ENCODE results near the gene ATRIP. TPM values are rescaled to one million over a fixed set of nuclear protein-coding genes. Genes with fewer than 3 reads are reported as not detected.

The ATRIP gene
- total and polyA plus RNA-seq, 2 donors from 2014 or later: 5.4 to 6.7 TPM

DNA sequence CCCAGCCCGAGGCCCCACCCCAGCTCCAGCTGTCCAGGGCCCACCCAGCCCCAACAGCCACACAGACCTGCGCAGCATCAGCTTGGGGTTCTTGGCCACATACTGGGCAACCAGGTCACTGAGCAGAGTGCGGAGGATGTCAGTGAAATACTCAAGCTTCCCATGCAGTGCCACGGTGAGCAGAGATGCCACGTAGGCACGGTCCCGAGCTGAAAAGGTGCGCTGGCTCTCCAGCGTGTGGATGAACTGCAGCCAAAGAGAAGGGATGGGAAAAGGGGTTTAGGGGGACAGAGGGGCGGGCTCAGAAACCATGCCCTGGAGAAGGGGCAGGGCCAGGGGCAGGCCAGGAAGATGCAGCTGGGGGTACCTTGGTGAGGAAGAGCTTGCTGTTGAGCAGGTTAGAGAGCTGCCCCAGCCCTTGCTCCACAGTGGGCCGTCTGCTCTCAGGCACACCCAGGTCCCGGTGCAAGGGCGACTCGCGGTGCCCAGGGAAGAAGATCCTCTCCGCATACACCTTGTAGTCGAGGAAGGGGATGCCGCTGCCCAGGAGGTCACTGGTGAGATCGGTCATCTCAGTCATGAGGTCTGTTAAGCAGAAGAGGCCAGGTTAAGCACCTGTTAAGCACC is 34.0 kb upstream of the ATRIP start:
- Histone ChIP-seq H3K9me3 (ENCODE audit: control insufficient read depth in 2 of 3, insufficient read depth in 1 of 3, low read length in 3 of 3) (no peaks in the 10 kb centered on the region), H3K27ac (ENCODE audit: low read depth in 2 of 2, low read length in 2 of 2) (no peak overlapping the region), H3K27me3 (ENCODE audit: control insufficient read depth, insufficient read depth, low read length) (no peaks in the 10 kb centered on the region), H3K4me1 (ENCODE audit: control insufficient read depth in 2 of 3, insufficient read depth in 2 of 3, low read depth in 1 of 3, low read length in 3 of 3) (no peaks in the 10 kb centered on the region), H3K9ac (ENCODE audit: low read length in 3 of 3) (no peak overlapping the region), H3K36me3 (ENCODE audit: control insufficient read depth in 2 of 3, insufficient read depth in 3 of 3, low read length in 3 of 3) (peaks cover 6 to 79% (median 59%) of the 10 kb centered on the region in 3 donors), H3K4me3 (ENCODE audit: low read length in 3 of 3) (no peak overlapping the region)
- FAIRE-seq (no peak), DNase-seq (peak in 1 of 5 donors; percentile 56)
- TF ChIP-seq, protein P1, sequence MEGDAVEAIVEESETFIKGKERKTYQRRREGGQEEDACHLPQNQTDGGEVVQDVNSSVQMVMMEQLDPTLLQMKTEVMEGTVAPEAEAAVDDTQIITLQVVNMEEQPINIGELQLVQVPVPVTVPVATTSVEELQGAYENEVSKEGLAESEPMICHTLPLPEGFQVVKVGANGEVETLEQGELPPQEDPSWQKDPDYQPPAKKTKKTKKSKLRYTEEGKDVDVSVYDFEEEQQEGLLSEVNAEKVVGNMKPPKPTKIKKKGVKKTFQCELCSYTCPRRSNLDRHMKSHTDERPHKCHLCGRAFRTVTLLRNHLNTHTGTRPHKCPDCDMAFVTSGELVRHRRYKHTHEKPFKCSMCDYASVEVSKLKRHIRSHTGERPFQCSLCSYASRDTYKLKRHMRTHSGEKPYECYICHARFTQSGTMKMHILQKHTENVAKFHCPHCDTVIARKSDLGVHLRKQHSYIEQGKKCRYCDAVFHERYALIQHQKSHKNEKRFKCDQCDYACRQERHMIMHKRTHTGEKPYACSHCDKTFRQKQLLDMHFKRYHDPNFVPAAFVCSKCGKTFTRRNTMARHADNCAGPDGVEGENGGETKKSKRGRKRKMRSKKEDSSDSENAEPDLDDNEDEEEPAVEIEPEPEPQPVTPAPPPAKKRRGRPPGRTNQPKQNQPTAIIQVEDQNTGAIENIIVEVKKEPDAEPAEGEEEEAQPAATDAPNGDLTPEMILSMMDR (IDR thresholded peaks at IDR 0.05; ENCODE audit: borderline replicate concordance, extremely low read depth, insufficient read depth): no peak
- intact Hi-C loops (cut with DNase I): no loop called here

GRCh38 chr3:48413086-48413485 is 33.5 kb upstream of the ATRIP start:
- no peak overlapping the region for H3K4me3 ChIP-seq (ENCODE audit: low read length in 3 of 3)
- H3K36me3 ChIP-seq (ENCODE audit: control insufficient read depth in 2 of 3, insufficient read depth in 3 of 3, low read length in 3 of 3): peaks cover 6 to 81% (median 61%) of the 10 kb centered on the region in 3 donors
- intact Hi-C loops (cut with DNase I): no loop called here
- no peak for FAIRE-seq
- H3K27ac ChIP-seq (ENCODE audit: low read depth in 2 of 2, low read length in 2 of 2): no peak overlapping the region
- DNase-seq: peak in 1 of 5 donors; percentile 33
- TF ChIP-seq, protein P1 (IDR thresholded peaks at IDR 0.05; ENCODE audit: borderline replicate concordance, extremely low read depth, insufficient read depth): no peak
- H3K9me3 ChIP-seq (ENCODE audit: control insufficient read depth in 2 of 3, insufficient read depth in 1 of 3, low read length in 3 of 3): no peaks in the 10 kb centered on the region
- no peaks in the 10 kb centered on the region for H3K4me1 ChIP-seq (ENCODE audit: control insufficient read depth in 2 of 3, insufficient read depth in 2 of 3, low read depth in 1 of 3, low read length in 3 of 3)
- H3K27me3 ChIP-seq (ENCODE audit: control insufficient read depth, insufficient read depth, low read length): no peaks in the 10 kb centered on the region
- no peak overlapping the region for H3K9ac ChIP-seq (ENCODE audit: low read length in 3 of 3)

DNA sequence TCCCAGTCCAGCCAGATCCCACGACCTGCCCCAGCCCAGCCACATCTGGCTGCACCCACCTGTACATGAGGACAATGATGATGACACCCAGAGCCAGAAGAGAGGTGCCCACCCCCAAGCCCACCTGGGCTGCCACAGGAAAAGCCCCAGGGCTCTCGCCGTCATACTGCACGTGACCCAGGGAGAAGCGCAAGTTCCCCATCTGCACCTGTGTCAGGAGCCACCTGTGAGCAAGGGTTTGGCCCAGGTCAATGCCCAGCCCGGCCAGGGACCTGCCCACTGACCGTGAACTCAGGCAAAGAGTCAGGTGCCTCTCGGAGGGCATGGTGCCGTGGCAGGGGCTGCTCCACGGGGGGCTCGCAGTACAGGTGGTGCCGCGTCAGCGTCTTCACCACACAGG is 32.9 kb upstream of the ATRIP start:
- Histone ChIP-seq H3K9ac (ENCODE audit: low read length in 3 of 3) (no peak overlapping the region), H3K27ac (ENCODE audit: low read depth in 2 of 2, low read length in 2 of 2) (no peak overlapping the region), H3K9me3 (ENCODE audit: control insufficient read depth in 2 of 3, insufficient read depth in 1 of 3, low read length in 3 of 3) (no peaks in the 10 kb centered on the region), H3K36me3 (ENCODE audit: control insufficient read depth in 2 of 3, insufficient read depth in 3 of 3, low read length in 3 of 3) (peaks cover 6 to 85% (median 63%) of the 10 kb centered on the region in 3 donors), H3K4me3 (ENCODE audit: low read length in 3 of 3) (no peak overlapping the region), H3K4me1 (ENCODE audit: control insufficient read depth in 2 of 3, insufficient read depth in 2 of 3, low read depth in 1 of 3, low read length in 3 of 3) (no peaks in the 10 kb centered on the region), H3K27me3 (ENCODE audit: control insufficient read depth, insufficient read depth, low read length) (no peaks in the 10 kb centered on the region)
- FAIRE-seq: no peak
- intact Hi-C loops (cut with DNase I): no loop called here
- DNase-seq: peak in 1 of 5 donors; percentile 61
- TF ChIP-seq, protein P1 (IDR thresholded peaks at IDR 0.05; ENCODE audit: borderline replicate concordance, extremely low read depth, insufficient read depth): no peak
